GM21825 (cell line): Measurements from ENCODE around the gene ARMC5.
A peak's percentile ranks its signal among the peaks of the same experiment; 100 is the strongest.
"Not testable (repeated sequence)": the region's sequence is repeated elsewhere in the genome, so short reads cannot be mapped to it uniquely, and the experiment has no call there.

Experiments
- ATAC-seq: cut with Tn5 transposase; IDR thresholded peaks from one replicate; pipeline ENCODE4 v1.9.1; 2021; ENCODE audit warnings: mild to moderate bottlenecking, moderate library complexity; ENCODE audit not compliant: unreplicated experiment

The ARMC5 gene

GRCh38 chr16:31476303-31477219 is 17.3 kb downstream of the ARMC5 start:
- peak; percentile 77 for ATAC-seq

GRCh38 chr16:31477220-31478216 is 18.2 kb downstream of the ARMC5 start:
- ATAC-seq: no peak

GRCh38 chr16:31478956-31479355 is 19.7 kb downstream of the ARMC5 start:
- no peak for ATAC-seq

- no peak for ATAC-seq
Observed at GRCh38 chr16:31479751-31480150, 20.4 kb downstream of the ARMC5 start.

- ATAC-seq: no peak
Observed at GRCh38 chr16:31480851-31481536, 21.7 kb downstream of the ARMC5 start.

- no peak for ATAC-seq
Observed at GRCh38 chr16:31483081-31483480, 23.8 kb downstream of the ARMC5 start, which contains the start of gene SLC5A2. Gene SLC5A2, plus strand, starts transcription at chr16:31483123. Its CDS starts 14 bp downstream, at chr16:31483137.

- not testable (repeated sequence) for ATAC-seq
Observed at GRCh38 chr16:31484048-31484447, 24.7 kb downstream of the ARMC5 start.

- ATAC-seq: no peak
Observed at GRCh38 chr16:31484491-31485171, 25.3 kb downstream of the ARMC5 start.

GRCh38 chr16:31485571-31485970 is 26.3 kb downstream of the ARMC5 start:
- no peak for ATAC-seq

- no peak for ATAC-seq
Observed at GRCh38 chr16:31486045-31486444, 26.7 kb downstream of the ARMC5 start.

GRCh38 chr16:31487071-31487719 is 27.9 kb downstream of the ARMC5 start:
- no peak for ATAC-seq

GRCh38 chr16:31487720-31488467 is 28.6 kb downstream of the ARMC5 start:
- peak; percentile 82 for ATAC-seq

- no peak for ATAC-seq
Observed at GRCh38 chr16:31488468-31489297, 29.4 kb downstream of the ARMC5 start.

GRCh38 chr16:31489298-31489564 is 29.9 kb downstream of the ARMC5 start:
- no peak for ATAC-seq

- ATAC-seq: no peak
Observed at GRCh38 chr16:31489616-31490584, 30.6 kb downstream of the ARMC5 start.

- no peak for ATAC-seq
Observed at GRCh38 chr16:31491778-31492418, 32.6 kb downstream of the ARMC5 start.
